AG04450 (cell line): ENCODE data around the gene SIGLEC12. TPM values are rescaled to one million over a fixed set of nuclear protein-coding genes. Genes with fewer than 3 reads are reported as not detected.
A peak's percentile ranks its signal among the peaks of the same experiment; 100 is the strongest.

Experiments used
- CTCF ChIA-PET: fragments of 300-600, 350-600 bp; formaldehyde crosslinking; extraction: SDS; loops from one replicate; lab custom pipeline; 2022; ENCODE audit warnings: antibody characterized with exemption, inconsistent platforms; lab: Charles Lee
- POLR2A ChIA-PET: fragments of 350-600 bp; formaldehyde crosslinking; extraction: SDS; loops from one replicate; lab custom pipeline; 2021; ENCODE audit warnings: antibody characterized with exemption, inconsistent platforms; lab: Yijun Ruan, JAX
- DNase-seq: peaks from one replicate; pipeline ENCODE4 v3.0.0-alpha.2; 2011; ENCODE audit warnings: low read depth, low spot score
- H3K27ac ChIP-seq: one replicate; pipeline ENCODE4 v1.5.1; 2012; ENCODE audit warnings: low read depth, low read length, control low read depth
- H3K27me3 ChIP-seq: one replicate; pipeline ENCODE4 v1.6.0; 2012; ENCODE audit warnings: low read length; ENCODE audit not compliant: control insufficient read depth, insufficient read depth
- H3K4me3 ChIP-seq: 2 replicates; pipeline ENCODE4 v1.5.1; 2011; ENCODE audit warnings: mild to moderate bottlenecking, low read depth, low read length, control low read depth
- H3K9me3 ChIP-seq: 2 replicates; pipeline ENCODE4 v1.5.1; 2012; ENCODE audit warnings: low read length; ENCODE audit not compliant: control insufficient read depth, insufficient read depth
- CTCF ChIP-seq: IDR thresholded peaks from 2 replicates; pipeline ENCODE4 v1.5.1; 2011; ENCODE audit warnings: low read depth, low read length, control low read depth, inconsistent platforms
- polyA plus RNA-seq: library from polyadenylated mRNA; depleted of rRNA; stranded (reverse); fragments of >200 nt; gene quantifications from 2 replicates; pipeline ENCODE4 v1.2.3, GENCODE V29; 2011

The SIGLEC12 gene
- polyA plus RNA-seq, 1 experiment: not detected

- Histone ChIP-seq H3K27ac (no peak overlapping the region), H3K4me3 (no peak overlapping the region), H3K27me3 (no peaks in the 10 kb centered on the region), H3K9me3 (no peaks in the 10 kb centered on the region; the same call in 1 of the 2 replicates)
- TF ChIP-seq CTCF: no peak
- CTCF ChIA-PET: interaction anchor here (1.2 to 1.9 kb wide), 3 partner anchors 8 to 139 kb away, joined by 3 to 6 read pairs (median 4); no protein-coding TSS in a partner anchor
- DNase-seq: no peak
- POLR2A ChIA-PET: no interaction called here
Measured at GRCh38 chr19:51521781-51522180, 20.2 kb upstream of the SIGLEC12 start.

- CTCF ChIA-PET: interaction anchor here (1.2 kb wide), 1 partner anchor 49 kb away, joined by 3 read pairs; no protein-coding TSS in a partner anchor
- POLR2A ChIA-PET: no interaction called here
- TF ChIP-seq CTCF: no peak
- H3K27ac ChIP-seq: no peak overlapping the region
- no peak overlapping the region for H3K4me3 ChIP-seq
- H3K9me3 ChIP-seq: no peaks in the 10 kb centered on the region; the same call in 1 of the 2 replicates
- H3K27me3 ChIP-seq: no peaks in the 10 kb centered on the region
- DNase-seq: no peak
Measured at GRCh38 chr19:51521357-51521756, 19.8 kb upstream of the SIGLEC12 start.

GRCh38 chr19:51520728-51521127 is 19.1 kb upstream of the SIGLEC12 start:
- Histone ChIP-seq H3K27me3 (no peaks in the 10 kb centered on the region), H3K9me3 (no peaks in the 10 kb centered on the region; the same call in 1 of the 2 replicates), H3K27ac (no peak overlapping the region), H3K4me3 (no peak overlapping the region)
- TF ChIP-seq CTCF: no peak
- POLR2A ChIA-PET: no interaction called here
- DNase-seq: no peak
- CTCF ChIA-PET: interaction anchor here (0.9 kb wide), 1 partner anchor 48 kb away, joined by 3 read pairs; no protein-coding TSS in a partner anchor

GRCh38 chr19:51514866-51515481 is 13.4 kb upstream of the SIGLEC12 start:
- Histone ChIP-seq H3K27me3 (no peaks in the 10 kb centered on the region), H3K27ac (no peak overlapping the region), H3K9me3 (no peaks in the 10 kb centered on the region), H3K4me3 (no peak overlapping the region)
- ChIA-PET CTCF (interaction anchor here (0.5 to 2.8 kb wide), 18 partner anchors 11 to 385 kb away, joined by 3 to 15 read pairs (median 6); partner anchors contain the start of gene ZNF175), POLR2A (no interaction called here)
- peak; percentile 7 for DNase-seq
- peak; percentile 76 for TF ChIP-seq CTCF

- ChIA-PET CTCF (interaction anchor here (0.7 to 2.8 kb wide), 9 partner anchors 8 to 176 kb away, joined by 3 to 15 read pairs (median 6); no protein-coding TSS in a partner anchor), POLR2A (no interaction called here)
- no peak for DNase-seq
- no peaks in the 10 kb centered on the region for H3K9me3 ChIP-seq
- no peaks in the 10 kb centered on the region for H3K27me3 ChIP-seq
- no peak overlapping the region for H3K27ac ChIP-seq
- TF ChIP-seq CTCF: no peak
- no peak overlapping the region for H3K4me3 ChIP-seq
Measured at GRCh38 chr19:51513968-51514367, 12.4 kb upstream of the SIGLEC12 start.
